DND-41 (cell line): ENCODE data around the gene ANO6.

Experiments
- ATAC-seq: fragments of 200-7000 bp; cut with Tn5 transposase; 3 replicates; pipeline ENCODE4 v1.9.1; 2021; ENCODE audit warnings: low read depth; ENCODE audit not compliant: insufficient read depth
- DNase-seq: peaks from one replicate; pipeline ENCODE4 v3.0.0-alpha.2; 2020
- H2AFZ ChIP-seq: 2 replicates; pipeline ENCODE4 v1.6.0; 2012; ENCODE audit warnings: low read depth, low read length
- H3K27ac ChIP-seq: 2 replicates; pipeline ENCODE4 v1.5.1; 2012; ENCODE audit warnings: low read length, inconsistent platforms
- H3K27me3 ChIP-seq: fragments of 200-600 bp; sonication (generic); 2 replicates; pipeline ENCODE4 v1.6.0; 2012; ENCODE audit warnings: low read length, mild to moderate bottlenecking, inconsistent platforms; ENCODE audit not compliant: insufficient read depth, poor library complexity
- H3K36me3 ChIP-seq: 2 replicates; pipeline ENCODE4 v1.5.1; 2012; ENCODE audit warnings: low read length, inconsistent platforms; ENCODE audit not compliant: insufficient read depth
- H3K4me1 ChIP-seq: 2 replicates; pipeline ENCODE4 v1.5.1; 2012; ENCODE audit warnings: mild to moderate bottlenecking, low read length; ENCODE audit not compliant: insufficient read depth
- H3K4me2 ChIP-seq: 2 replicates; pipeline ENCODE4 v1.6.0; 2012; ENCODE audit warnings: mild to moderate bottlenecking, moderate library complexity, low read length, inconsistent platforms; ENCODE audit not compliant: insufficient read depth
- H3K4me3 ChIP-seq, 2 experiments: fragments of 200-600 bp in 1 of 2; shearing (Covaris generic) in 1 of 2; 2 replicates each; pipeline ENCODE4 v1.5.1; 2012 to 2016; ENCODE audit warnings: inconsistent platforms in 2 of 2, low read length in 2 of 2, mild to moderate bottlenecking in 2 of 2, low read depth in 1 of 2, moderate library complexity in 1 of 2
- H3K79me2 ChIP-seq: 2 replicates; pipeline ENCODE4 v1.6.0; 2012; ENCODE audit warnings: low read length, inconsistent platforms; ENCODE audit not compliant: insufficient read depth
- H3K9ac ChIP-seq: 2 replicates; pipeline ENCODE4 v1.6.0; 2012; ENCODE audit warnings: low read depth, mild to moderate bottlenecking, inconsistent platforms, low read length, moderate library complexity
- H3K9me3 ChIP-seq: 2 replicates; pipeline ENCODE4 v1.5.1; 2012; ENCODE audit warnings: low read length, moderate library complexity, mild to moderate bottlenecking, inconsistent platforms; ENCODE audit not compliant: insufficient read depth, severe bottlenecking
- H4K20me1 ChIP-seq: 2 replicates; pipeline ENCODE4 v1.6.0; 2012; ENCODE audit warnings: low read length; ENCODE audit not compliant: insufficient read depth
- EZH2 ChIP-seq: IDR thresholded peaks from 3 replicates; pipeline ENCODE4 v1.6.1; 2012; ENCODE audit warnings: borderline replicate concordance, low read depth, mild to moderate bottlenecking, moderate library complexity, low read length, inconsistent platforms; ENCODE audit not compliant: severe bottlenecking
- TF ChIP-seq, protein P1 (sequence below): IDR thresholded peaks from 2 replicates; pipeline ENCODE4 v1.5.1; 2012; ENCODE audit warnings: borderline replicate concordance, low read length, moderate library complexity, mild to moderate bottlenecking; ENCODE audit not compliant: poor library complexity, severe bottlenecking; ENCODE audit errors: extremely low read depth

The ANO6 gene

DNA sequence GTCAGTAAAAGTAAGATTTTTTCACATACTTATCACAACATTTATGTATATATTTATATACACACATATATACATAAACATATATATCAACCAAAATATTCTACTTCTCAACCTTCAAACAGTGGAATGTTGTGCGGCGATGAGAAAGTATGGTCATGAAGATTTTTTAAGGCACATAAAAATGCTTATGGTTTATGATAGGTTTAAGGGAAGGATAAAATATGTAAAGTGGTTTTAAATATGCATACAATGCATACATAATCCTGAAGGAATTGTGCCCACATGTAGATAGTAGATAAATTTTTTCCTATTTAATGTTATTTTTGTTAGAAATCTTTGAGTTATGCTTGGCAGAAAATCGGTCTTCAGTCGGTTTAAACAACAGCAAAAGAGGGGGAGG, 182.7 kb downstream of the ANO6 start:
- no peak overlapping the region for H3K27ac ChIP-seq
- TF ChIP-seq, protein P1, sequence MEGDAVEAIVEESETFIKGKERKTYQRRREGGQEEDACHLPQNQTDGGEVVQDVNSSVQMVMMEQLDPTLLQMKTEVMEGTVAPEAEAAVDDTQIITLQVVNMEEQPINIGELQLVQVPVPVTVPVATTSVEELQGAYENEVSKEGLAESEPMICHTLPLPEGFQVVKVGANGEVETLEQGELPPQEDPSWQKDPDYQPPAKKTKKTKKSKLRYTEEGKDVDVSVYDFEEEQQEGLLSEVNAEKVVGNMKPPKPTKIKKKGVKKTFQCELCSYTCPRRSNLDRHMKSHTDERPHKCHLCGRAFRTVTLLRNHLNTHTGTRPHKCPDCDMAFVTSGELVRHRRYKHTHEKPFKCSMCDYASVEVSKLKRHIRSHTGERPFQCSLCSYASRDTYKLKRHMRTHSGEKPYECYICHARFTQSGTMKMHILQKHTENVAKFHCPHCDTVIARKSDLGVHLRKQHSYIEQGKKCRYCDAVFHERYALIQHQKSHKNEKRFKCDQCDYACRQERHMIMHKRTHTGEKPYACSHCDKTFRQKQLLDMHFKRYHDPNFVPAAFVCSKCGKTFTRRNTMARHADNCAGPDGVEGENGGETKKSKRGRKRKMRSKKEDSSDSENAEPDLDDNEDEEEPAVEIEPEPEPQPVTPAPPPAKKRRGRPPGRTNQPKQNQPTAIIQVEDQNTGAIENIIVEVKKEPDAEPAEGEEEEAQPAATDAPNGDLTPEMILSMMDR: no peak
- no peak for TF ChIP-seq EZH2
- peaks cover 21% of the 10 kb centered on the region; the same call in 1 of the 2 replicates for H3K36me3 ChIP-seq
- no peaks in the 10 kb centered on the region for H3K9me3 ChIP-seq
- no peak overlapping the region for H3K9ac ChIP-seq
- H2AFZ ChIP-seq: no peak overlapping the region
- no peaks in the 10 kb centered on the region for H3K27me3 ChIP-seq
- ATAC-seq: no peak
- no peak overlapping the region for H3K4me3 ChIP-seq
- H3K4me1 ChIP-seq: no peaks in the 10 kb centered on the region
- H4K20me1 ChIP-seq: no peaks in the 10 kb centered on the region
- H3K79me2 ChIP-seq: no peaks in the 10 kb centered on the region
- H3K4me2 ChIP-seq: no peak overlapping the region
- DNase-seq: no peak

DNA sequence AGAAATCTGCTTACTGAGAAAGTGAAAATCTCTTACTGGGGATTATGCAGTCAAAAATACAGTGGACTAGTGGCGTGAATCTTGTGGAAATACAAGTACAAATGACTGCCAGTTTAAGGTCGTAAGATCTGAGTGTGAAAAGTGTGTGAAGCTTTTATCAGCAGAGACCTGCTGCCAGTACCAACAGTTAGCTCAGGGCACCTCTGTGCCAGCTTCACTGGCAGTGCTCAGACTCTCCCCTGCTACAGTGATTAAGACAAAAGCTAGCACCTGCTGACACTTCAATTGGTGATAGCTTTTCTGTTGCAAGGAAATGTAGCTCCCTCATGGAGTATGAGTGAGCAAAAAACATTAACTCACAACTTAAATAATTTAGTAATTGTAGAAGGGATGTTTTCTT, 185.1 kb downstream of the ANO6 start:
- H3K9ac ChIP-seq: no peak overlapping the region
- TF ChIP-seq, protein P1: no peak
- no peak for TF ChIP-seq EZH2
- H3K27ac ChIP-seq: no peak overlapping the region
- no peak overlapping the region for H2AFZ ChIP-seq
- no peak overlapping the region for H3K4me3 ChIP-seq
- no peaks in the 10 kb centered on the region for H3K9me3 ChIP-seq
- H3K4me2 ChIP-seq: no peak overlapping the region
- no peak for ATAC-seq
- H4K20me1 ChIP-seq: no peaks in the 10 kb centered on the region
- H3K79me2 ChIP-seq: no peaks in the 10 kb centered on the region
- no peaks in the 10 kb centered on the region for H3K4me1 ChIP-seq
- H3K27me3 ChIP-seq: no peaks in the 10 kb centered on the region
- DNase-seq: no peak
- peaks cover 40% of the 10 kb centered on the region for H3K36me3 ChIP-seq

- no peak overlapping the region for H3K4me3 ChIP-seq
- no peak overlapping the region for H3K4me2 ChIP-seq
- TF ChIP-seq, protein P1: no peak
- TF ChIP-seq EZH2: no peak
- no peaks in the 10 kb centered on the region for H3K79me2 ChIP-seq
- H2AFZ ChIP-seq: no peak overlapping the region
- H3K27ac ChIP-seq: no peak overlapping the region
- H3K27me3 ChIP-seq: no peaks in the 10 kb centered on the region
- peaks cover 51% of the 10 kb centered on the region for H3K36me3 ChIP-seq
- DNase-seq (no peak), ATAC-seq (no peak)
- no peaks in the 10 kb centered on the region for H3K9me3 ChIP-seq
- H3K9ac ChIP-seq: no peak overlapping the region
- H3K4me1 ChIP-seq: no peaks in the 10 kb centered on the region
- H4K20me1 ChIP-seq: no peaks in the 10 kb centered on the region
These were observed 186.4 kb downstream of the ANO6 start for GRCh38 chr12:45402288-45402687.

DNA sequence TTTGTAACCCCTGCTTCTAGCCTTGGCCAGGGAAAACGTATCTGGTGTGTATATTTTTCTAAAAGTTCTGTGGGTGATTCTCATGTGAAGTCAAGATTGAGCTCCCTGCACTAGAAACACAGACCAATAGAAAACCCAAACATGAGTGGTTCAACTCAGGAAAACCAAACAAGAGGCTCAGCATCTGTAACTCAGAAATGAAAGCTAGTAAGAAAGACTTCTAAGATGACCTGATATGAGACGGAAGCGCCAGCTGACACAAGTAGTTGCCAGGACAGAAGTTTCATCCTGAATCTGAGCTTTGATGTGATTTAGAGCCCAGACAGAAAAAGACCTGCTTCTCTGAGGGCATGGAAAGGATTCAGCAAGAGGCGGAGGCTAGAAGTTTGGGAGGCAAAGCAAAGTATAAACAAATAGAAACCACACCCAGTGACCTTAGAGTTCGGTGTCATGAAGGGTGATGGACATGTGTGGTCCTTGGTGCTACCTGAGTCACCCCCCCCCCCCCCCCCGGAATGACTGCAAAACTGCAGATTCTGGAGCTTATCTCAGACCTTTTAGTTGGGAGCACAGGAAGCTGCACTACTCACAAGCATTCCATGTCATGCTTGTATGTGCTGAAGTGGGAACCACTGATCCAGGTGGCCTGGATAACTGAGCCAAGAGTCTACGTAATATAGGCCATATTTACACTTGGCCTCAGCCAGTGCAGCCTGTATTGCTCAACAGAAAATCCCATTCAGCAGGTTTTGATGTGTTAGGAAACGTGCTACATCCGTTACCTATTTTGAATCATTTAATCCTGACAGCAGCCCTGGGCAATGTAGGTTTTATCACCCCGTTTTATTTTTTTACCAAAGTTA, 191.3 kb downstream of the ANO6 start:
- Histone ChIP-seq H3K79me2 (no peaks in the 10 kb centered on the region), H3K27me3 (no peaks in the 10 kb centered on the region), H3K27ac (peak overlapping the region; percentile 12; the same call in 1 of the 2 replicates), H3K4me3 (no peak overlapping the region), H3K4me2 (no peak overlapping the region), H2AFZ (no peak overlapping the region), H3K36me3 (peaks cover 87% of the 10 kb centered on the region), H3K4me1 (no peaks in the 10 kb centered on the region), H3K9me3 (no peaks in the 10 kb centered on the region), H4K20me1 (no peaks in the 10 kb centered on the region), H3K9ac (no peak overlapping the region)
- TF ChIP-seq, protein P1: no peak
- TF ChIP-seq EZH2: no peak
- ATAC-seq: no peak
- DNase-seq: no peak
